DND-41 (cell line): ENCODE measurements around the gene GNG4.

Experiments used
- ATAC-seq: fragments of 200-7000 bp; cut with Tn5 transposase; 3 replicates; pipeline ENCODE4 v1.9.1; 2021; ENCODE audit warnings: low read depth; ENCODE audit not compliant: insufficient read depth
- DNase-seq: peaks from one replicate; pipeline ENCODE4 v3.0.0-alpha.2; 2020
- H2AFZ ChIP-seq: 2 replicates; pipeline ENCODE4 v1.6.0; 2012; ENCODE audit warnings: low read depth, low read length
- H3K27ac ChIP-seq: 2 replicates; pipeline ENCODE4 v1.5.1; 2012; ENCODE audit warnings: low read length, inconsistent platforms
- H3K27me3 ChIP-seq: fragments of 200-600 bp; sonication (generic); 2 replicates; pipeline ENCODE4 v1.6.0; 2012; ENCODE audit warnings: low read length, mild to moderate bottlenecking, inconsistent platforms; ENCODE audit not compliant: insufficient read depth, poor library complexity
- H3K36me3 ChIP-seq: 2 replicates; pipeline ENCODE4 v1.5.1; 2012; ENCODE audit warnings: low read length, inconsistent platforms; ENCODE audit not compliant: insufficient read depth
- H3K4me1 ChIP-seq: 2 replicates; pipeline ENCODE4 v1.5.1; 2012; ENCODE audit warnings: mild to moderate bottlenecking, low read length; ENCODE audit not compliant: insufficient read depth
- H3K4me2 ChIP-seq: 2 replicates; pipeline ENCODE4 v1.6.0; 2012; ENCODE audit warnings: mild to moderate bottlenecking, moderate library complexity, low read length, inconsistent platforms; ENCODE audit not compliant: insufficient read depth
- H3K4me3 ChIP-seq, 2 experiments: fragments of 200-600 bp in 1 of 2; shearing (Covaris generic) in 1 of 2; 2 replicates each; pipeline ENCODE4 v1.5.1; 2012 to 2016; ENCODE audit warnings: inconsistent platforms in 2 of 2, low read length in 2 of 2, mild to moderate bottlenecking in 2 of 2, low read depth in 1 of 2, moderate library complexity in 1 of 2
- H3K79me2 ChIP-seq: 2 replicates; pipeline ENCODE4 v1.6.0; 2012; ENCODE audit warnings: low read length, inconsistent platforms; ENCODE audit not compliant: insufficient read depth
- H3K9ac ChIP-seq: 2 replicates; pipeline ENCODE4 v1.6.0; 2012; ENCODE audit warnings: low read depth, mild to moderate bottlenecking, inconsistent platforms, low read length, moderate library complexity
- H3K9me3 ChIP-seq: 2 replicates; pipeline ENCODE4 v1.5.1; 2012; ENCODE audit warnings: low read length, moderate library complexity, mild to moderate bottlenecking, inconsistent platforms; ENCODE audit not compliant: insufficient read depth, severe bottlenecking
- H4K20me1 ChIP-seq: 2 replicates; pipeline ENCODE4 v1.6.0; 2012; ENCODE audit warnings: low read length; ENCODE audit not compliant: insufficient read depth
- CTCF ChIP-seq: IDR thresholded peaks from 2 replicates; pipeline ENCODE4 v1.5.1; 2012; ENCODE audit warnings: borderline replicate concordance, low read length, moderate library complexity, mild to moderate bottlenecking; ENCODE audit not compliant: poor library complexity, severe bottlenecking; ENCODE audit errors: extremely low read depth
- EZH2 ChIP-seq: IDR thresholded peaks from 3 replicates; pipeline ENCODE4 v1.6.1; 2012; ENCODE audit warnings: borderline replicate concordance, low read depth, mild to moderate bottlenecking, moderate library complexity, low read length, inconsistent platforms; ENCODE audit not compliant: severe bottlenecking

The GNG4 gene

GRCh38 chr1:235515844-235516512, 133.6 kb downstream of the GNG4 start:
- Histone ChIP-seq H3K36me3 (no peaks in the 10 kb centered on the region), H3K4me2 (no peak overlapping the region), H3K9me3 (no peaks in the 10 kb centered on the region), H3K79me2 (no peaks in the 10 kb centered on the region), H3K27me3 (no peaks in the 10 kb centered on the region), H3K9ac (no peak overlapping the region), H3K27ac (no peak overlapping the region), H4K20me1 (no peaks in the 10 kb centered on the region), H3K4me1 (no peaks in the 10 kb centered on the region), H3K4me3 (no peak overlapping the region), H2AFZ (no peak overlapping the region)
- TF ChIP-seq CTCF (no peak), EZH2 (no peak)
- ATAC-seq, result no peak
- DNase-seq, result no peak

DNA sequence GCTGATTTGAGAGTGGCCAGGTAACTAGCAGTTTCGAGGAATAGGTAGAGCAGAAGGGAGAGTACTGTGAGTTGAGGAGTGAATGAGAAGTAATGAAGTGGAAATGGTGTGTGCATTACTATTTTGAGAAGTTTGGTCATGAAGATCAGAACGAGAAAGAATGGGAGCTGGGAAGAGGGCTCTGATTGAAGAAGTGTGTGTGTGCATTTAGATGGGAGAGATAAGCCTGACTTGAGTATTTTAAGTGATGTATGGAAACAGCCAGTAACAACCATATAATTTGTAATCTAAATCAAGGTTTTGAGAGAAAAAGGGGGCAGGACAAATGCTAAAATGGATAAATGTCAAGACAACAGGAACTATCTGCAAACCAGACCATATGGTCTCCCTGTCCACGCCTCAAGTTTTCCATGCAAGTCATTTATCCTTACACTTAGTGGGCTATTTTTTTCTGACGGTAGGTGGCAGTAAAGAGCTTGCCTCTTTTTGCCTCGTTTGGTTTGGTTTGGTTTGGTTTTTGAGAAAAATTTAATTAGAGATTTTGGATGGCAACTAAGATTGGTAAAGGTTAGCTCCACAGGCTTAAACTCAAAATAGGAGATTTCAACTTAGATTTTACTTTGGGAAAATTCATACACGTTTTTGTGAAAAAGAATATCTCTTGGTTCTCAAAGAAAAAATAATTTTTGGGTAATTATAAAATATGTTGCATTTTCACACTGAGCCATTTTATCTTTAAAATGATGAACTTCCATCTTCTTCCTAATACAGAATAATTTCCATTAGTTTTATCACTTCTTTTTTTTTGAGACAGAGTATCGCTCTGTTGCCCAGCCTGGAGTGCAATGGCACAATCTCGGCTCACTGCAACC, 135.9 kb downstream of the GNG4 start:
- H3K4me2 ChIP-seq, result no peak overlapping the region
- no peaks in the 10 kb centered on the region for H3K79me2 ChIP-seq
- H3K9me3 ChIP-seq, result no peaks in the 10 kb centered on the region
- H3K4me1 ChIP-seq, result no peaks in the 10 kb centered on the region
- DNase-seq, result peak; percentile 43
- no peaks in the 10 kb centered on the region for H3K27me3 ChIP-seq
- H3K36me3 ChIP-seq, result no peaks in the 10 kb centered on the region
- H2AFZ ChIP-seq, result no peak overlapping the region
- no peaks in the 10 kb centered on the region for H4K20me1 ChIP-seq
- H3K9ac ChIP-seq, result no peak overlapping the region
- TF ChIP-seq CTCF (peak; percentile 92), EZH2 (no peak)
- no peak overlapping the region for H3K4me3 ChIP-seq
- peak; percentile 79 for ATAC-seq
- H3K27ac ChIP-seq, result no peak overlapping the region

GRCh38 chr1:235511470-235512240, 137.9 kb downstream of the GNG4 start:
- no peak overlapping the region for H3K4me2 ChIP-seq
- no peak for DNase-seq
- H3K9ac ChIP-seq, result no peak overlapping the region
- peak; percentile 37; the same call in 1 of the 3 replicates for ATAC-seq
- H3K4me3 ChIP-seq, result no peak overlapping the region
- H3K36me3 ChIP-seq, result no peaks in the 10 kb centered on the region
- H3K79me2 ChIP-seq, result no peaks in the 10 kb centered on the region
- no peak overlapping the region for H2AFZ ChIP-seq
- no peaks in the 10 kb centered on the region for H4K20me1 ChIP-seq
- H3K4me1 ChIP-seq, result no peaks in the 10 kb centered on the region
- no peak overlapping the region for H3K27ac ChIP-seq
- no peaks in the 10 kb centered on the region for H3K27me3 ChIP-seq
- no peaks in the 10 kb centered on the region for H3K9me3 ChIP-seq
- TF ChIP-seq EZH2, result no peak
